GM19372 (cell line): ENCODE results near the gene SIM2.

ENCODE experiments used
- ATAC-seq: cut with Tn5 transposase; IDR thresholded peaks from one replicate; pipeline ENCODE4 v1.9.1; 2021; ENCODE audit warnings: mild to moderate bottlenecking, low read depth, moderate library complexity; ENCODE audit not compliant: unreplicated experiment

SIM2 gene

GRCh38 chr21:36757196-36757595, 58.3 kb downstream of the SIM2 start:
- ATAC-seq, result no peak

- ATAC-seq, result no peak
Measured at GRCh38 chr21:36759348-36760083, 60.6 kb downstream of the SIM2 start.

DNA sequence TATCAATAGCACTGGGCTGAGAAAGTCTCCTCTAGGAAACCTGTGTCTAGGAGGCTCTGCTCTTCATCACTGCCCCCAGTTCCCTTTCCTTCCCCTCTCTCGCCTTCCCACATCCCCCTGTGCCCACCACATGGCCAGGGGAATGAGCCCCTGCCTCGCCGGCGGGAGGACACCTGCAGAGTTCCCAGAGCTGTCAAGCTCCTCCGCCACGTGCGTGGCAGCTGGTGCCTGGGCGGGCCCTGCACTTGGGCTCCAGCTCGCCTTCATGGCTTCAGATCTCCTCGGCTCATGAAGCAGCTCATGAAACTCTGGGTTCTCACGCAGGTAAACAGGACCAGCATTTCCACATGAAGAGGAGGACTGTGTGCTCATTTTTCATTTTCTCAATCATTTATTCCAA, 62.8 kb downstream of the SIM2 start:
- ATAC-seq, result no peak

GRCh38 chr21:36762642-36763041, 63.7 kb downstream of the SIM2 start:
- no peak for ATAC-seq

GRCh38 chr21:36763305-36763704, 64.4 kb downstream of the SIM2 start:
- no peak for ATAC-seq

DNA sequence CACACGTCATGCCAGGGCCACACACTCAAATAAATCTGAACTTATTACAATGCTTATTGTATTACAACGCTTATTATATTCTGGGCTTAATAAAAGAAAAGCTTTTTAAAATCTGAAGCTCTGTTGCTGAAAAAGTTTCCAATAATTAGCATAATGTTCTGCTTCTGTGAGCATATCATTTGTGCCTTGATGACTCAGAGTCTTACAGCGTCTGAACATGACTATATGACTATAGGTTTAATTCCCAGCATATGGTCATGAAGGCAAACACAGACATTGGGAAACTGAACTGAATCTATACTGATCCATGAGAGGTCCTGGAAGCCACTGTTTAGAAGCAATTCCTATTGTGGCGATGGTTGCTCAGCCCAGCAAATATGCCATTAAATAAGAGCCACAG, 66.3 kb downstream of the SIM2 start:
- ATAC-seq, result no peak

DNA sequence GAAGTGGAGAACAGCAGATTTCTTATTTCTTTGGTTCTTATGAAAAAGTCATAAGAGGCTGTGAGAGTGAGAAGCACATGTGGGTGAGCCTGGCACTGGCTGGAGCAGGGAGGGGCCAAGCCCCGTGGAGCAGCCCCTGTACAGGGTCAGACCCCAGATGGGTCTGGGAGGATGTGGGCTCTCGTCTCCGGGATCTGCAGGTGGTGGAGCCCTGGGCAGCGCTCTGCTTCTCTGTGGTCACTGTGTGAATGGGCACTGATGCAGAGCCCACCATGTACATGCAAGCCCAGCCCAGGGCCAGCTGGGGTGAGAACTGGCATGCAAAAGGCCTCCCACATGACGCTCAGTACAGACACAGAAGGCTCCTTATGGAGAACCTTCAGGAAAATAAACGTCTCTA, 67.6 kb downstream of the SIM2 start:
- ATAC-seq, result no peak

- ATAC-seq, result no peak
Measured at GRCh38 chr21:36767096-36767495, 68.2 kb downstream of the SIM2 start.

GRCh38 chr21:36768496-36768895, 69.6 kb downstream of the SIM2 start:
- no peak for ATAC-seq

GRCh38 chr21:36769051-36769839, 70.3 kb downstream of the SIM2 start:
- ATAC-seq, result no peak

DNA sequence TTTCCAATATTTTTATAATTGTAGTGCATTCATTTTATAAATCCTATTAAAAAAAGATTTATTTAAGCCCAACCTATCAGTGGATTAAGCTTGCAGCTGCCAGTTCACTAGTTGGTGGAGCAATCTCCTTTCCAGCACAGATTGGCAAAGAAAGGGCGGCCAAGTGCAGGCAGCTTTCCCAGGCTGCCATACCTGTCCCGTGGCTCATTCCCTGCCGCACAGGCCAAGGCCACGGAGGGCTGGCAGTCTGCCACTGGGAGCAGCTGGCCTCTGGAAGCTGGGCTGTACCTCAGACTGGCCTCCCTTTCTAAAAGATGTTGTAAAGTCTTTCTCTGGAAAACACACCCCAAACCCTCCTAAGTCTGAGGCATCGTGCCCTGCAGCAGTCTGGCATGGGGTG, 74.2 kb downstream of the SIM2 start:
- ATAC-seq, result no peak

- ATAC-seq, result no peak
Measured at GRCh38 chr21:36773995-36774394, 75.1 kb downstream of the SIM2 start.

DNA sequence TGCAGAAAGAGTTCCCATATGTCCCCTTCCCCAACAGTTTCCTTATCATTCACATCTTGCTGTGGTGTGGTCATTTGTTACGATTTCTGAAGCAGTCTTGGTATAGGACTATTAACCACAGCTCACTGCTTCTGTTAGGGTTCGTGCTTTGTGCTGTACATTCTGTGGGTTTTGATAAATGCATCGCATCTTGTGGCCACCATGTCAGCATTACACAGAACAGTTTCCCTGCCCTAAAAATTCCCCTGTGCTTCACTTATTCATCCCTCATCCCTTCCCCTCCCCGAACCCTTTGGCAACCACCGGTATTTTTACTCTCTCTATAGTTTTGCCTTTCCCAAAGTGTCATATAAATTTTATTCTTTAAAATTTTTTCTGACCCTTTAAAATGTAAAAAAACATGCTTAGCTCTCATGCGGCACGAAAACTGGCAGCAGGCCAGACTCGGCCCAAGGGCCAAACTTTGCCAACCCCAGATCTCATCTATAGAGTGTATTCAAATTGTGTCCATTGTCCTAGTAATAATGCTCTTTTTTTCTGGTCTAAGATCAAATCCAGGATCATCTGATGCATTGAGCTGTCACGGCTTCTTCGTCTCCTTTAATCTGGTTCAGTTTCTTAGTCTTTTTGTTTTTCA, 78.2 kb downstream of the SIM2 start:
- no peak for ATAC-seq

DNA sequence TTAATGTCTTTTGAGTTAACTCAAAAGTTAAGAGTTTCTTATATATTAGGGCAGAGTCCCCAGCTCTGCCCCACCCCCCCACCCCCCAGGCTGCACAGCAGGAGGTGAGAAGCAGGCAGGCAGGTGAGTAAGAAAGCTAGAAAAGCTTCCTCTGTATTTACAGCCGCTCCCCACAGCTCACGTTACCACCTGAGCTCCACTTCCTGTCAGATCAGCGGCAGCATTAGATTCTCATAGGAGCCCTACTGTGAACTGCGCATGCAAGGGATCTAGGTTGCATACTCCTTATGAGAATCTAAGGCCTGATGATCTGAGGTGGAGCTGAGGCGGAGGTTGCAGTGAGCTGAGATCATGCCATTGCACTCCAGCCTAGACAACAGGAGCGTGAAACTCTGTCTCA, 81.9 kb downstream of the SIM2 start:
- ATAC-seq, result no peak

DNA sequence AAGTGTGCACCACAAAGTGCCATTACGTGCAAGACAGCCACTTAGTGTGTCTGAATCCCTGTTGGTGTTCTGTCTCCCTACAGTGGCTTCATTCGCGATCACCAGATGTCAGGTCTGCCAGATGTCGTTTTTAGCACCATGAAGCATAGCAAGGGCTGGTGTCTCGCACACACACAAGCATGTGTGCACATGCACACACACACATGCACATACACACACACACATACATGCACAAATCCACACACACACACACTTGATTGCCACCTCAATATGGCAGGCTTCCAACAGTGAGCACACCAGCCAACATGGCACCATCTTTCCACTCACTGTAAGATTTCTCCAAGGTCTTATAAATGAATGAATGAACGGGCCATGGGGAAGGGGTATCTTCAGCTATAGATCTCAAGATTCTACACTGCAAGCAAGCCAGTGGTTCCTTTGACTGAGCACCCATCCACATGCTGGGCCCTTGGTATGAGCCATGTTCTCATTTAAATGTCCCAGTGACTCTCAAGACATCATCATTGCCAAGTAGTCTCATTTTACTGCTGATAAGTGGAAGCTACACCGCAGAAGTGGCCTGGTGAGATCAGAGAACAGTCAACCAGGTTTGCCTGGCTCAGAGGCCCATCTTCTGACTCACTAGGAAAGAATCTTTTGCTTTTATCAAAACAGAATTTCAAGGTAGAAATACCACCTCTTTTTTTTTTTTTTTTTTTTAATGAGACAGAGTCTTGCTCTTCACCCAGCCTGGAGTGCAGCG, 84.9 kb downstream of the SIM2 start:
- ATAC-seq, result no peak

DNA sequence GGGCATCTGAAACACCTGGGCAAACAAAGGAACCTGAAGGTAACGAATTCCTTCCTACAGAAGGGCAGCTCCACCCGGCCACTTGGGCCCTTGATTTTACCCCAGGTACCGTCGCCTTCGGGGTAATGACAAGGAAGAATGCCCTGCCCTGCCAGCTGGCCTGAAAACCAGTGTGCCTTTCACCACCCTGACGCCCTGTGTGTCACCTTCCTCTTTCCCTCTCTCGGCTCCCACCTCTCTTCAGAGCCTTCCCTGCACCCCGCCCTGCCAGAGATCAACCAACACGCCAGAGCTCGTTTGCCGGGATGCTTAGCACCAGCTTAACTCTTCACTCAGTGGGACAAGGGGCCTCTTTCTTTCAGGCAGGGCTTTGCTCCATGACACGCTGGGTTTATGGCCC, 86.0 kb downstream of the SIM2 start:
- ATAC-seq, result no peak

DNA sequence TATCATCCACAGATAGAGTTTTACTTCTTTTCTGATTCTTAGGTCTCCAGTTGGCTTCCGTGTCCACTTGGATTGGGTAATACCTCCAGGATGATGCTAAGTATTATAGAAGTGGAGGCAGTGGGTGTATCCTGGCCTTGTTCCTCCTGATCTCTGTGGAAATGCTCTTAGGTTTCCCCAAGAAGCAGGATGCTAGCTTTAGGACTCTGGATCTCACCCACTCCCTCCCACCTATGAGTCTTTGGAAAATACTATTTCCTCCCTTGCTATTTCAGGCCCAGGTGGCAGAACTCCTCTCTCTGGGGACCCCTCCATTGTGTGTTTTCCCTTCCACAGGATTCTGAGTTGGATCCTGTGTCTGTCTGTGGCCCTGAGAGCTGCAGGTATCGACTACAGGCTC, 86.7 kb downstream of the SIM2 start:
- no peak for ATAC-seq

DNA sequence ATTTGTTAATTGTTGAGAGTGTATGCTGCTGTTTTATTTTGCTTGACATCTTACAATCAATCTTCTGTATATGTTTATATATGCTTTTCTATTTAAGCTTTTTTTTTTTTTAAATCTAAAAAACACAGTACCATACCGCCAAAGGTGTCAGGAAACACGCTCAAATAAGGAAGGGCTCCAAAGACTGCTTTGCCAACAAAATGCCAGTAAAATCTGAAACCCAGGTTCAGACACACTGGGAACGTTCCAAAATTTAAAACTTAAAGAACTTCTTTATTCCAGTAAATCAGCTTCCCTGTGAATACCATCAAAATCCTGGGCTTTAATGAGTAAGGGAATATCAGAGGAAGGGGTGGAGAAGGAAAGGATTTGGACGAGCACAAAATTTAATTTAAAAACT, 87.3 kb downstream of the SIM2 start:
- no peak for ATAC-seq

DNA sequence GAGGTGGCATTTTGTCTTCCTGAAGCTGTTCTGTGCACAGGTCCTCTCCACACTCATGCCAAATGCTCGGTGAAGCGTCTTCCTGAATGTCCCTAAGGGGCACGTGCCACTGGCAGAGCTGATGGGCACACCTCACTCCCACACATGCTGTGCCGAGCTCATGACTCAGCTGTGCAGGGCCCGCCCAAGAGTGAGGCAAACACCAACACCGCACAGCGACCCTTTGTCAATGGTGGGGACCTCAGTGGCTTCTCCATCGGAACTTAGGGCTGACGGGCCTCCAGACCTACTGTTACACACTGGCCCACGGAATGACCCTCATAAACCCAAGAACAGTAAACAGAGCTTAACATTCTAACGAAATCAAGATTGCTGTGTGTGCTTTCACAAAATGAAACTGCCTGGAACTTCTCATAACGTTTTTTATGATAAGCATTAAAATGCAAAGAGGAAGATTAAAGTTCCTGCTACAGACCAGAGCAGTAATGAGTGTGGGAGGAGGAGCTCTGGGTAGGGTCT, 89.3 kb downstream of the SIM2 start:
- ATAC-seq, result no peak

GRCh38 chr21:36790616-36791015, 91.7 kb downstream of the SIM2 start:
- ATAC-seq, result no peak

DNA sequence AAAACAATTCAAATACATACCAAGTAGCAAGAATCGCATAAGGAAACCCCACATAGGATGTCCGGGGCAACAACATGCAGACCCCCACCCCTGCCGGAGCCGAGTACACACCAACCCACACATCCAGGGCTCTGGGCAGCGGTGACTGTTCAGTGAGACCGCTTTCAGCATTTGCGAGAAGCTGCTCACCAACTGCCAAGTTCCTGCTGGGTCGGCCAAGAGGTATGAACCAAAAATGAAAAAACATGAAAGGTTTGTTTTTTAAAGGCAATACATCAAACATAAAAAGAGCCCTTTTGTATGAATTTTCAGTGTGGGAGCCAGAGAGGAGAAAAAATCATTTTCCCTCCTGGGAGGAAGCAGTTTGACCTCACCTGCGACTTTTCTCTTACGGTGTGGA, 92.3 kb downstream of the SIM2 start:
- ATAC-seq, result no peak
